ENCODE results near the gene TCN1.

- TF ChIP-seq CTCF (IDR thresholded peaks at IDR 0.05; ENCODE audit: borderline replicate concordance, extremely low read depth, low read length, poor library complexity, severe bottlenecking) = no peak
- no peak for TF ChIP-seq EZH2 (IDR thresholded peaks at IDR 0.05; ENCODE audit: borderline replicate concordance, low read depth, low read length, severe bottlenecking)
Measured at GRCh38 chr11:59901306-59901705, 35.0 kb upstream of the TCN1 start.

All from DND-41 (cell line).